Measurements from ENCODE around the gene RASA4.
"Not testable (repeated sequence)": the region's sequence is repeated elsewhere in the genome, so short reads cannot be mapped to it uniquely, and the experiment has no call there.

DNA sequence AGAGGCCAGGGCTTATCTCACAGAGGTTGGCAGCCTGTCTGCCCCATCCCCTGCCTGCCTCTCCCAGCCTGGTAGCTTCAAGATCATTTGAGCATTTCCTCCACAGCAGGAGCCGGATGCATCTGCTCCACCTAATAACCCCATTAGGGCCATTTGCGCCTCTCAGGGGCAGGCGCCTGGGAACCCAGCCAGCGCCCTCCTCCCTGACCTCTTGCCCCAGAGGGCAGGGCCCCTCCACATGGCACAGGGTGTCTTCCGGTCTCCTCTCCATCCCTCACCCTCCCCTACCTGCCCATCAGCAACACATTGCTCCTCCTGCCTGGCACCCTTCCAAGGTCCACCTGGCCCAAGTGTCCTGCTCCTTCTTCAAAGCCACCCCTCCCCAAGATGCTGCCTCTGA lies 18.8 kb upstream of the RASA4 start:
- TF ChIP-seq, protein P1, sequence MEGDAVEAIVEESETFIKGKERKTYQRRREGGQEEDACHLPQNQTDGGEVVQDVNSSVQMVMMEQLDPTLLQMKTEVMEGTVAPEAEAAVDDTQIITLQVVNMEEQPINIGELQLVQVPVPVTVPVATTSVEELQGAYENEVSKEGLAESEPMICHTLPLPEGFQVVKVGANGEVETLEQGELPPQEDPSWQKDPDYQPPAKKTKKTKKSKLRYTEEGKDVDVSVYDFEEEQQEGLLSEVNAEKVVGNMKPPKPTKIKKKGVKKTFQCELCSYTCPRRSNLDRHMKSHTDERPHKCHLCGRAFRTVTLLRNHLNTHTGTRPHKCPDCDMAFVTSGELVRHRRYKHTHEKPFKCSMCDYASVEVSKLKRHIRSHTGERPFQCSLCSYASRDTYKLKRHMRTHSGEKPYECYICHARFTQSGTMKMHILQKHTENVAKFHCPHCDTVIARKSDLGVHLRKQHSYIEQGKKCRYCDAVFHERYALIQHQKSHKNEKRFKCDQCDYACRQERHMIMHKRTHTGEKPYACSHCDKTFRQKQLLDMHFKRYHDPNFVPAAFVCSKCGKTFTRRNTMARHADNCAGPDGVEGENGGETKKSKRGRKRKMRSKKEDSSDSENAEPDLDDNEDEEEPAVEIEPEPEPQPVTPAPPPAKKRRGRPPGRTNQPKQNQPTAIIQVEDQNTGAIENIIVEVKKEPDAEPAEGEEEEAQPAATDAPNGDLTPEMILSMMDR (optimal IDR thresholded peaks at IDR 0.05 in 1 of 3, IDR thresholded peaks at IDR 0.05 in 1 of 3, conservative IDR thresholded peaks at IDR 0.05 in 1 of 3; ENCODE audit: extremely low read depth in 1 of 3, insufficient read depth in 2 of 3, low read length in 3 of 3), result not testable (repeated sequence)
- TF ChIP-seq EZH2 (IDR thresholded peaks at IDR 0.05; ENCODE audit: low read length), result not testable (repeated sequence)
